ENCODE data around the gene POLR3A. TPM values are rescaled to one million over a fixed set of nuclear protein-coding genes. Genes with fewer than 3 reads are reported as not detected.
"Not testable (repeated sequence)": the region's sequence is repeated elsewhere in the genome, so short reads cannot be mapped to it uniquely, and the experiment has no call there.

POLR3A gene
- total RNA-seq, 1 experiment from 2014 or later, result 97.2 TPM

- no peak for ATAC-seq
- CTCF ChIA-PET, result no interaction called here
- TF ChIP-seq EZH2 (IDR thresholded peaks at IDR 0.05; ENCODE audit: low read length, unreplicated experiment) (no peak), EZH2phosphoT487 (IDR thresholded peaks at IDR 0.05; ENCODE audit: borderline replicate concordance, low read length) (no peak), CTCF (conservative IDR thresholded peaks at IDR 0.05; ENCODE audit: low read depth, low read length) (no peak)
- H3K79me2 ChIP-seq (ENCODE audit: low read length), result no peaks in the 10 kb centered on the region
- H3K9me2 ChIP-seq (replicated peaks; ENCODE audit: low read length), result no peaks in the 10 kb centered on the region
- H3K4me3 ChIP-seq (ENCODE audit: low read length), result no peak overlapping the region
- H3K27ac ChIP-seq (ENCODE audit: low read length), result no peak overlapping the region
- H3K4me2 ChIP-seq (ENCODE audit: low read length), result no peak overlapping the region
- no peaks in the 10 kb centered on the region for H4K20me1 ChIP-seq (ENCODE audit: low read length)
- H3F3A ChIP-seq (ENCODE audit: low read length, unreplicated experiment), result no peaks in the 10 kb centered on the region
- no peaks in the 10 kb centered on the region for H3K9me3 ChIP-seq (ENCODE audit: low read length)
- no peaks in the 10 kb centered on the region for H3K27me3 ChIP-seq (ENCODE audit: low read length)
- H3K36me3 ChIP-seq (ENCODE audit: low read depth, low read length), result no peaks in the 10 kb centered on the region
- DNase-seq, result no peak
- intact Hi-C loops (cut with micrococcal nuclease), result no loop called here
- BruUV-seq (replicated peaks), result no TSS peak
- H2AFZ ChIP-seq (ENCODE audit: low read length), result no peak overlapping the region
- POLR2A ChIA-PET (ENCODE audit: unreplicated experiment), result no interaction called here
- H3K4me1 ChIP-seq (ENCODE audit: insufficient read depth, low read length), result peaks cover 2% of the 10 kb centered on the region; the same call in 1 of the 2 replicates
- H3K9ac ChIP-seq (ENCODE audit: low read length), result no peak overlapping the region
Observed at GRCh38 chr10:78070726-78071125, 41.4 kb upstream of the POLR3A start.

GRCh38 chr10:78070064-78070463 lies 40.7 kb upstream of the POLR3A start:
- H3K36me3 ChIP-seq (ENCODE audit: low read depth, low read length); H2AFZ ChIP-seq (ENCODE audit: low read length); H3K4me3 ChIP-seq (ENCODE audit: low read length); H3K4me2 ChIP-seq (ENCODE audit: low read length); intact Hi-C loops (cut with micrococcal nuclease); H3K9me3 ChIP-seq (ENCODE audit: low read length); H3K4me1 ChIP-seq (ENCODE audit: insufficient read depth, low read length); H3K9ac ChIP-seq (ENCODE audit: low read length); H3K27me3 ChIP-seq (ENCODE audit: low read length); DNase-seq; H3K9me2 ChIP-seq (replicated peaks; ENCODE audit: low read length); BruUV-seq (replicated peaks); ATAC-seq; POLR2A ChIA-PET (ENCODE audit: unreplicated experiment); H4K20me1 ChIP-seq (ENCODE audit: low read length); CTCF ChIA-PET; H3F3A ChIP-seq (ENCODE audit: low read length, unreplicated experiment); H3K27ac ChIP-seq (ENCODE audit: low read length); H3K79me2 ChIP-seq (ENCODE audit: low read length): not testable (repeated sequence)

DNA sequence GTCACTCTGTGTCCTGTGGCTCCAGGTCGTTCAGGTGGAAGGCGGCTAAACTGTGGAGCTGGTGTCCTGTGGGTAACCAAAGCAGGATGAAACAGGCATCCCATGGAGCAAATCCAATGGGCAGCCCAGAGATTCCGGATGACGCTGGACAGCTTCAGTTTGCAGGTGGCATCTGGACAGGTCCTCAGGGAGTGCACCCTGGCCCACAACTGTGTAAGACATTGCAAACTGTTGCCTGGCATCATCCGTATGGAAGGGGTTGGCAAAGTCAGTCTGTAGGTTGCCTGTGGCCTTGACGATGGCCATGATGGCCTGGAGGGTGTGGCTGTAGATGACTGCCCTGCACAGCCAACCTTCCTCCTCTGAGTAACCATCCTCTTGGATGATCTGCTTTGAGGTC lies 39.8 kb upstream of the POLR3A start:
- intact Hi-C loops (cut with micrococcal nuclease), result no loop called here
- ATAC-seq (no peak), DNase-seq (no peak)
- H3F3A ChIP-seq (ENCODE audit: low read length, unreplicated experiment), result no peaks in the 10 kb centered on the region
- H3K9ac ChIP-seq (ENCODE audit: low read length), result no peak overlapping the region
- H2AFZ ChIP-seq (ENCODE audit: low read length), result no peak overlapping the region
- no peaks in the 10 kb centered on the region for H4K20me1 ChIP-seq (ENCODE audit: low read length)
- H3K27ac ChIP-seq (ENCODE audit: low read length), result no peak overlapping the region
- peaks cover 5% of the 10 kb centered on the region; the same call in 1 of the 2 replicates for H3K4me1 ChIP-seq (ENCODE audit: insufficient read depth, low read length)
- no peaks in the 10 kb centered on the region for H3K27me3 ChIP-seq (ENCODE audit: low read length)
- ChIA-PET POLR2A (ENCODE audit: unreplicated experiment) (no interaction called here), CTCF (no interaction called here)
- H3K9me2 ChIP-seq (replicated peaks; ENCODE audit: low read length), result no peaks in the 10 kb centered on the region
- no peaks in the 10 kb centered on the region for H3K79me2 ChIP-seq (ENCODE audit: low read length)
- H3K36me3 ChIP-seq (ENCODE audit: low read depth, low read length), result no peaks in the 10 kb centered on the region
- H3K9me3 ChIP-seq (ENCODE audit: low read length), result no peaks in the 10 kb centered on the region
- H3K4me2 ChIP-seq (ENCODE audit: low read length), result no peak overlapping the region
- no TSS peak for BruUV-seq (replicated peaks)
- no peak overlapping the region for H3K4me3 ChIP-seq (ENCODE audit: low read length)
- TF ChIP-seq EZH2phosphoT487 (IDR thresholded peaks at IDR 0.05; ENCODE audit: borderline replicate concordance, low read length) (no peak), EZH2 (IDR thresholded peaks at IDR 0.05; ENCODE audit: low read length, unreplicated experiment) (no peak), CTCF (conservative IDR thresholded peaks at IDR 0.05; ENCODE audit: low read depth, low read length) (no peak)

Data from PC-3 (cell line).